ENCODE results near the gene WDR81. TPM values are rescaled to one million over a fixed set of nuclear protein-coding genes. Genes with fewer than 3 reads are reported as not detected.
"Not testable (repeated sequence)": the region's sequence is repeated elsewhere in the genome, so short reads cannot be mapped to it uniquely, and the experiment has no call there.

WDR81 gene
- total RNA-seq, 1 experiment from 2014 or later: 17.3 TPM

- Histone ChIP-seq H3K36me3 (ENCODE audit: control insufficient read depth in 1 of 2, insufficient read depth in 2 of 2, low read length in 2 of 2) (no peaks in the 10 kb centered on the region), H3K9me2 (ENCODE audit: insufficient read depth) (no peaks in the 10 kb centered on the region), H4K20me1 (ENCODE audit: insufficient read depth) (no peaks in the 10 kb centered on the region), H3K9ac (ENCODE audit: low read length) (no peak overlapping the region), H3K4me2 (ENCODE audit: low read length) (no peak overlapping the region), H3K27ac (ENCODE audit: low read depth, low read length) (no peak overlapping the region), H3K79me2 (ENCODE audit: insufficient read depth, low read length) (no peaks in the 10 kb centered on the region), H2AFZ (ENCODE audit: low read depth, low read length, poor library complexity, severe bottlenecking) (no peak overlapping the region), H3K27me3 (ENCODE audit: insufficient read depth, low read length) (no peaks in the 10 kb centered on the region), H3K4me3 (replicated peaks in 1 of 2; ENCODE audit: low read depth in 1 of 2, low read length in 2 of 2) (no peak overlapping the region), H3K4me1 (ENCODE audit: control insufficient read depth in 1 of 2, insufficient read depth in 2 of 2, low read length in 2 of 2) (peaks cover 6 to 11% of the 10 kb centered on the region in 2 experiments; a peak in 3 of 4 replicates), H3K9me3 (ENCODE audit: control insufficient read depth in 1 of 2, insufficient read depth in 1 of 2, low read depth in 1 of 2, low read length in 2 of 2) (no peaks in the 10 kb centered on the region)
- RAD21 ChIA-PET (ENCODE audit: low non-redundant PET in 1 of 2, low total read pairs in 2 of 2, uncharacterized antibody in 2 of 2, unreplicated experiment in 2 of 2): no interaction called here
- intact Hi-C loops (cut with micrococcal nuclease): no loop called here
- POLR2A ChIA-PET: interaction anchor here (1.7 kb wide), 1 partner anchor 9 kb away, joined by 5 read pairs; no protein-coding TSS in a partner anchor
- TF ChIP-seq JUND (IDR thresholded peaks at IDR 0.05) (no peak), RAD21 (IDR thresholded peaks at IDR 0.05; ENCODE audit: low read depth) (no peak), SRF (IDR thresholded peaks at IDR 0.05; ENCODE audit: low read depth) (no peak), ZFX (IDR thresholded peaks at IDR 0.05) (no peak), ELF1 (IDR thresholded peaks at IDR 0.05; ENCODE audit: borderline replicate concordance, low read depth) (no peak), POLR2AphosphoS5 (IDR thresholded peaks at IDR 0.05; ENCODE audit: low read depth, low read length) (0 out of 2 replicates have a peak, but pooled peaks have one; percentile 9), EZH2 (IDR thresholded peaks at IDR 0.05) (no peak), CBX3 (IDR thresholded peaks at IDR 0.05; ENCODE audit: low read depth) (no peak)
- ATAC-seq (no peak), DNase-seq (ENCODE audit: low read depth, low spot score) (no peak)
- no TSS peak for BruUV-seq (replicated peaks)
- CTCF ChIA-PET: no interaction called here
These were observed 19.5 kb upstream of the WDR81 start for GRCh38 chr17:1705004-1705403.

DNA sequence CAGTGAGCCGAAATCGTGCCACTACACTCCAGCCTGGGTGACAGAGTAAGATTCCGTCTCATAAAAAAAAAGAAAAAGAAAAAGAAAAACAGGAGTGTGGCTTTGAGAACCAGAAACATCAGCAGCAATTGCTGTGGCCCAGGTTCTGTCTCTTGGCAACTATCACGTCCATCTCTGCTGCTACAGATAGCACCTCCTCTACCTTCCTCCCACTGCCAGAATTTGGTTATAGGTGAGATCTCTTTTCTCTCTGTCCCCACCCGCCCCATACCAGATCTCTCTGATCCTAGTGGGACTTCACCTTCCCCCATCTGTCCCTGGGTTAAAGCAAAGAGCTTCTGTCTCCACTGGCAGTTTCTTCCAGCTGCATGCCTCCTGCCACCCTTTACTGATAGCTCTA is 17.4 kb upstream of the WDR81 start:
- Histone ChIP-seq H3K4me3 (replicated peaks in 1 of 2; ENCODE audit: low read depth in 1 of 2, low read length in 2 of 2) (no peak overlapping the region), H3K27me3 (ENCODE audit: insufficient read depth, low read length) (no peaks in the 10 kb centered on the region), H3K9ac (ENCODE audit: low read length) (no peak overlapping the region), H3K27ac (ENCODE audit: low read depth, low read length) (no peak overlapping the region), H3K4me1 (ENCODE audit: control insufficient read depth in 1 of 2, insufficient read depth in 2 of 2, low read length in 2 of 2) (peaks cover 16 to 30% of the 10 kb centered on the region in 2 experiments; a peak in 3 of 4 replicates), H3K4me2 (ENCODE audit: low read length) (no peak overlapping the region), H4K20me1 (ENCODE audit: insufficient read depth) (no peaks in the 10 kb centered on the region), H3K9me2 (ENCODE audit: insufficient read depth) (no peaks in the 10 kb centered on the region), H3K36me3 (ENCODE audit: control insufficient read depth in 1 of 2, insufficient read depth in 2 of 2, low read length in 2 of 2) (peaks cover 0 to 6% of the 10 kb centered on the region in 2 experiments; a peak in 1 of 4 replicates), H3K79me2 (ENCODE audit: insufficient read depth, low read length) (no peaks in the 10 kb centered on the region), H3K9me3 (ENCODE audit: control insufficient read depth in 1 of 2, insufficient read depth in 1 of 2, low read depth in 1 of 2, low read length in 2 of 2) (no peaks in the 10 kb centered on the region), H2AFZ (ENCODE audit: low read depth, low read length, poor library complexity, severe bottlenecking) (no peak overlapping the region)
- no peak for DNase-seq (ENCODE audit: low read depth, low spot score)
- no TSS peak for BruUV-seq (replicated peaks)
- POLR2A ChIA-PET: interaction anchor here (1.8 kb wide), 1 partner anchor 10 kb away, joined by 7 read pairs; no protein-coding TSS in a partner anchor
- RAD21 ChIA-PET (ENCODE audit: low non-redundant PET in 1 of 2, low total read pairs in 2 of 2, uncharacterized antibody in 2 of 2, unreplicated experiment in 2 of 2): no interaction called here
- intact Hi-C loops (cut with micrococcal nuclease): no loop called here
- no peak for TF ChIP-seq JUND (IDR thresholded peaks at IDR 0.05)
- no peak for TF ChIP-seq ELF1 (IDR thresholded peaks at IDR 0.05; ENCODE audit: borderline replicate concordance, low read depth)
- TF ChIP-seq EZH2 (IDR thresholded peaks at IDR 0.05): no peak
- TF ChIP-seq, protein P1, sequence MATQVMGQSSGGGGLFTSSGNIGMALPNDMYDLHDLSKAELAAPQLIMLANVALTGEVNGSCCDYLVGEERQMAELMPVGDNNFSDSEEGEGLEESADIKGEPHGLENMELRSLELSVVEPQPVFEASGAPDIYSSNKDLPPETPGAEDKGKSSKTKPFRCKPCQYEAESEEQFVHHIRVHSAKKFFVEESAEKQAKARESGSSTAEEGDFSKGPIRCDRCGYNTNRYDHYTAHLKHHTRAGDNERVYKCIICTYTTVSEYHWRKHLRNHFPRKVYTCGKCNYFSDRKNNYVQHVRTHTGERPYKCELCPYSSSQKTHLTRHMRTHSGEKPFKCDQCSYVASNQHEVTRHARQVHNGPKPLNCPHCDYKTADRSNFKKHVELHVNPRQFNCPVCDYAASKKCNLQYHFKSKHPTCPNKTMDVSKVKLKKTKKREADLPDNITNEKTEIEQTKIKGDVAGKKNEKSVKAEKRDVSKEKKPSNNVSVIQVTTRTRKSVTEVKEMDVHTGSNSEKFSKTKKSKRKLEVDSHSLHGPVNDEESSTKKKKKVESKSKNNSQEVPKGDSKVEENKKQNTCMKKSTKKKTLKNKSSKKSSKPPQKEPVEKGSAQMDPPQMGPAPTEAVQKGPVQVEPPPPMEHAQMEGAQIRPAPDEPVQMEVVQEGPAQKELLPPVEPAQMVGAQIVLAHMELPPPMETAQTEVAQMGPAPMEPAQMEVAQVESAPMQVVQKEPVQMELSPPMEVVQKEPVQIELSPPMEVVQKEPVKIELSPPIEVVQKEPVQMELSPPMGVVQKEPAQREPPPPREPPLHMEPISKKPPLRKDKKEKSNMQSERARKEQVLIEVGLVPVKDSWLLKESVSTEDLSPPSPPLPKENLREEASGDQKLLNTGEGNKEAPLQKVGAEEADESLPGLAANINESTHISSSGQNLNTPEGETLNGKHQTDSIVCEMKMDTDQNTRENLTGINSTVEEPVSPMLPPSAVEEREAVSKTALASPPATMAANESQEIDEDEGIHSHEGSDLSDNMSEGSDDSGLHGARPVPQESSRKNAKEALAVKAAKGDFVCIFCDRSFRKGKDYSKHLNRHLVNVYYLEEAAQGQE (IDR thresholded peaks at IDR 0.05; ENCODE audit: low read depth): no peak
- CTCF ChIA-PET: no interaction called here
- ATAC-seq: no peak

DNA sequence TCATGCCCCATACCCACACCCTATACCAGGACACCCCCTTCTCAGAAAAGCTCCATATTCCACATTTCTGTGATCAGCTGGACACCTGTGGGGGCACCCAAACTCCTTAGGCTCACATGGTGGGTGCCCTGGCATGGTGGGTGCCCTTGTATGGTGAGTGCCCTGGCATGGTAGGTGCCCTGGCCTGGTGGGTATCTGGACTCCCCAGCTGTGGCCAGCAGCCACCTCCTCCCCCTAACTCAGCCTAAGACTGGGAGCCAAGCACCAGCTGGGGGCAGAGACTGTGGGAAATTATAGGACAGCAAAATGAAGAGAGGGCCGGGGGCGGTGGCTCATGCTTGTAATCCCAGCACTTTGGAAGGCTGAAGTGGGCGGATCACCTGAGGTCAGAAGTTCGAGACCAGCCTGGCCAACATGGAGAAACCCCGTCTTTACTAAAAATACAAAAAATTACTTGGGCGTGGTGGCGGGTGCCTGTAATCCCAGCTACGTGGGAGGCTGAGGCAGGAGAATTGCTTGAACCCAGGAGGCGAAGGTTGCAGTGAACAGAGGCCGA is 15.6 kb upstream of the WDR81 start:
- H4K20me1 ChIP-seq (ENCODE audit: insufficient read depth); H3K9ac ChIP-seq (ENCODE audit: low read length); H3K9me3 ChIP-seq (ENCODE audit: control insufficient read depth in 1 of 2, insufficient read depth in 1 of 2, low read depth in 1 of 2, low read length in 2 of 2); ATAC-seq; H3K27ac ChIP-seq (ENCODE audit: low read depth, low read length); RAD21 ChIA-PET (ENCODE audit: low non-redundant PET in 1 of 2, low total read pairs in 2 of 2, uncharacterized antibody in 2 of 2, unreplicated experiment in 2 of 2); H3K4me3 ChIP-seq (replicated peaks in 1 of 2; ENCODE audit: low read depth in 1 of 2, low read length in 2 of 2); CTCF ChIA-PET; H3K9me2 ChIP-seq (ENCODE audit: insufficient read depth); DNase-seq (ENCODE audit: low read depth, low spot score); BruUV-seq (replicated peaks); H2AFZ ChIP-seq (ENCODE audit: low read depth, low read length, poor library complexity, severe bottlenecking); H3K27me3 ChIP-seq (ENCODE audit: insufficient read depth, low read length); intact Hi-C loops (cut with micrococcal nuclease): not testable (repeated sequence)
- POLR2A ChIA-PET: interaction anchor here (0.7 kb wide), 1 partner anchor 29 kb away, joined by 3 read pairs; no protein-coding TSS in a partner anchor
- H3K4me1 ChIP-seq (ENCODE audit: control insufficient read depth in 1 of 2, insufficient read depth in 2 of 2, low read length in 2 of 2): peaks cover 23 to 44% of the 10 kb centered on the region in 2 experiments
- H3K4me2 ChIP-seq (ENCODE audit: low read length): peak overlapping the region; percentile 100; the same call in 1 of the 2 replicates
- H3K79me2 ChIP-seq (ENCODE audit: insufficient read depth, low read length): peaks cover 12% of the 10 kb centered on the region; the same call in 1 of the 2 replicates
- H3K36me3 ChIP-seq (ENCODE audit: control insufficient read depth in 1 of 2, insufficient read depth in 2 of 2, low read length in 2 of 2): peaks cover 0 to 20% of the 10 kb centered on the region in 2 experiments; a peak in 1 of 4 replicates
